HL-60 (cell line): Measurements from ENCODE around the gene PTPRM.

ENCODE experiments used
- DNase-seq, 2 experiments: peaks; one replicate each; pipeline ENCODE4 v3.0.0-alpha.2; 2010 to 2020; ENCODE audit warnings: low read depth in 1 of 2, low spot score in 1 of 2
- H3K27ac ChIP-seq: fragments of 250-450 bp; sonication (Bioruptor Pico); replicated peaks from 2 replicates; pipeline ENCODE4 v1.5.1; 2020; ENCODE audit warnings: mild to moderate bottlenecking, moderate library complexity
- H3K27me3 ChIP-seq: fragments of 250-450 bp; sonication (Bioruptor Pico); 2 replicates; pipeline ENCODE4 v1.5.1; 2021; ENCODE audit warnings: mild to moderate bottlenecking, moderate library complexity; ENCODE audit not compliant: insufficient read depth, poor library complexity, severe bottlenecking
- H3K4me3 ChIP-seq: replicated peaks from 2 replicates; pipeline ENCODE4 v1.5.1; 2011; ENCODE audit warnings: mild to moderate bottlenecking, control low read depth, low read length; ENCODE audit not compliant: insufficient read depth
- GABPA ChIP-seq: IDR thresholded peaks from 2 replicates; pipeline ENCODE4 v1.6.1; 2012; ENCODE audit warnings: low read depth
- POLR2AphosphoS5 ChIP-seq: IDR thresholded peaks from 2 replicates; pipeline ENCODE4 v1.6.1; 2012; ENCODE audit warnings: low read depth
- SPI1 ChIP-seq: IDR thresholded peaks from 2 replicates; pipeline ENCODE4 v1.6.1; 2012; ENCODE audit warnings: low read depth, mild to moderate bottlenecking, borderline replicate concordance
- TF ChIP-seq, protein P1 (sequence below): IDR thresholded peaks from 2 replicates; pipeline ENCODE4 v1.6.1; 2012; ENCODE audit warnings: low read depth; ENCODE audit not compliant: insufficient replicate concordance
- TF ChIP-seq, protein P2 (sequence below): IDR thresholded peaks from one replicate; pipeline ENCODE4 v1.5.1; 2011; ENCODE audit warnings: low read length, control low read depth, inconsistent platforms; ENCODE audit not compliant: insufficient read depth

PTPRM gene

DNA sequence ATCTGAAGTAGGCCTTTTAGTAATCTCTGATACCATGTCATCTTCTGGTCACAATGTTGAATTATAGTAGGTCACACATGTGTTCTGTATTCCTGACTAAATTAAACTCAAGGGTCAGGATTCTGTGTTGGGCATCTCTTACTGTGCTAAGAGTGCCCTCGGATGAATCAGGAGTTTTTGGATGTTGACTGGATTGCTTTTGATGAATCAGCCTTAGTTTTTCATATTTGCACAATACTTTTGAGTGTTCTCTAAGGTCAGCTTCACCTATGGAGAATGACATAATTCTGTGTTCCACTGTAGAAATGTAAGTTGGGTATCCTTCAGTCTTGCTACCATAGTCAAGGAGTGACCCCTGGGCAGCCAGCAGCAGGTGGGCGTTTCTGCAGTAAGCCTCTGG is 190.1 kb downstream of the PTPRM start:
- no peak overlapping the region for H3K27ac ChIP-seq
- no peak overlapping the region for H3K4me3 ChIP-seq
- TF ChIP-seq POLR2AphosphoS5 (no peak), GABPA (no peak), SPI1 (no peak)
- TF ChIP-seq, protein P1, sequence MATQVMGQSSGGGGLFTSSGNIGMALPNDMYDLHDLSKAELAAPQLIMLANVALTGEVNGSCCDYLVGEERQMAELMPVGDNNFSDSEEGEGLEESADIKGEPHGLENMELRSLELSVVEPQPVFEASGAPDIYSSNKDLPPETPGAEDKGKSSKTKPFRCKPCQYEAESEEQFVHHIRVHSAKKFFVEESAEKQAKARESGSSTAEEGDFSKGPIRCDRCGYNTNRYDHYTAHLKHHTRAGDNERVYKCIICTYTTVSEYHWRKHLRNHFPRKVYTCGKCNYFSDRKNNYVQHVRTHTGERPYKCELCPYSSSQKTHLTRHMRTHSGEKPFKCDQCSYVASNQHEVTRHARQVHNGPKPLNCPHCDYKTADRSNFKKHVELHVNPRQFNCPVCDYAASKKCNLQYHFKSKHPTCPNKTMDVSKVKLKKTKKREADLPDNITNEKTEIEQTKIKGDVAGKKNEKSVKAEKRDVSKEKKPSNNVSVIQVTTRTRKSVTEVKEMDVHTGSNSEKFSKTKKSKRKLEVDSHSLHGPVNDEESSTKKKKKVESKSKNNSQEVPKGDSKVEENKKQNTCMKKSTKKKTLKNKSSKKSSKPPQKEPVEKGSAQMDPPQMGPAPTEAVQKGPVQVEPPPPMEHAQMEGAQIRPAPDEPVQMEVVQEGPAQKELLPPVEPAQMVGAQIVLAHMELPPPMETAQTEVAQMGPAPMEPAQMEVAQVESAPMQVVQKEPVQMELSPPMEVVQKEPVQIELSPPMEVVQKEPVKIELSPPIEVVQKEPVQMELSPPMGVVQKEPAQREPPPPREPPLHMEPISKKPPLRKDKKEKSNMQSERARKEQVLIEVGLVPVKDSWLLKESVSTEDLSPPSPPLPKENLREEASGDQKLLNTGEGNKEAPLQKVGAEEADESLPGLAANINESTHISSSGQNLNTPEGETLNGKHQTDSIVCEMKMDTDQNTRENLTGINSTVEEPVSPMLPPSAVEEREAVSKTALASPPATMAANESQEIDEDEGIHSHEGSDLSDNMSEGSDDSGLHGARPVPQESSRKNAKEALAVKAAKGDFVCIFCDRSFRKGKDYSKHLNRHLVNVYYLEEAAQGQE, result no peak
- TF ChIP-seq, protein P2, sequence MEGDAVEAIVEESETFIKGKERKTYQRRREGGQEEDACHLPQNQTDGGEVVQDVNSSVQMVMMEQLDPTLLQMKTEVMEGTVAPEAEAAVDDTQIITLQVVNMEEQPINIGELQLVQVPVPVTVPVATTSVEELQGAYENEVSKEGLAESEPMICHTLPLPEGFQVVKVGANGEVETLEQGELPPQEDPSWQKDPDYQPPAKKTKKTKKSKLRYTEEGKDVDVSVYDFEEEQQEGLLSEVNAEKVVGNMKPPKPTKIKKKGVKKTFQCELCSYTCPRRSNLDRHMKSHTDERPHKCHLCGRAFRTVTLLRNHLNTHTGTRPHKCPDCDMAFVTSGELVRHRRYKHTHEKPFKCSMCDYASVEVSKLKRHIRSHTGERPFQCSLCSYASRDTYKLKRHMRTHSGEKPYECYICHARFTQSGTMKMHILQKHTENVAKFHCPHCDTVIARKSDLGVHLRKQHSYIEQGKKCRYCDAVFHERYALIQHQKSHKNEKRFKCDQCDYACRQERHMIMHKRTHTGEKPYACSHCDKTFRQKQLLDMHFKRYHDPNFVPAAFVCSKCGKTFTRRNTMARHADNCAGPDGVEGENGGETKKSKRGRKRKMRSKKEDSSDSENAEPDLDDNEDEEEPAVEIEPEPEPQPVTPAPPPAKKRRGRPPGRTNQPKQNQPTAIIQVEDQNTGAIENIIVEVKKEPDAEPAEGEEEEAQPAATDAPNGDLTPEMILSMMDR, result no peak
- DNase-seq, result no peak
- no peaks in the 10 kb centered on the region for H3K27me3 ChIP-seq

DNA sequence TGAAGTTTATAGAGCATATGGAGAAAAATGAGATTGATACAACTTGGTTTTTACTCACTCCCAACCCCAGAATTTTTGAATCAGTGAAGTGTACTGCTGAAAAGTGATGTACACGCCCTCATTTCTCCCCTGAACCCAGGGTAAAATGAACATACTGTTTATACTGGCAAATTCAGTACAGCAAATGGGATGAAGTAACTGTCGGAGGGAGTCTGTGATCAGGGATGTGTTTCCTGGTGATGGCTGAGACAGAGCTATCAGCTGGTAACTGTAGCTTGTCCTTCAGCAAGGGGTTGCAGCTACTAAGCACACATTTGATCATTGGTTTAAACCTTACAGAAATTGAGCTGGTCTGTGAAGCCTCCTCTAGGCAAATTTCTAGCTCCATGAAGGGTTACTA is 191.6 kb downstream of the PTPRM start:
- H3K27ac ChIP-seq, result no peak overlapping the region
- TF ChIP-seq POLR2AphosphoS5 (no peak), SPI1 (no peak), GABPA (no peak)
- TF ChIP-seq, protein P1, result no peak
- TF ChIP-seq, protein P2, result no peak
- DNase-seq, result no peak
- no peak overlapping the region for H3K4me3 ChIP-seq
- peaks cover 2% of the 10 kb centered on the region for H3K27me3 ChIP-seq

DNA sequence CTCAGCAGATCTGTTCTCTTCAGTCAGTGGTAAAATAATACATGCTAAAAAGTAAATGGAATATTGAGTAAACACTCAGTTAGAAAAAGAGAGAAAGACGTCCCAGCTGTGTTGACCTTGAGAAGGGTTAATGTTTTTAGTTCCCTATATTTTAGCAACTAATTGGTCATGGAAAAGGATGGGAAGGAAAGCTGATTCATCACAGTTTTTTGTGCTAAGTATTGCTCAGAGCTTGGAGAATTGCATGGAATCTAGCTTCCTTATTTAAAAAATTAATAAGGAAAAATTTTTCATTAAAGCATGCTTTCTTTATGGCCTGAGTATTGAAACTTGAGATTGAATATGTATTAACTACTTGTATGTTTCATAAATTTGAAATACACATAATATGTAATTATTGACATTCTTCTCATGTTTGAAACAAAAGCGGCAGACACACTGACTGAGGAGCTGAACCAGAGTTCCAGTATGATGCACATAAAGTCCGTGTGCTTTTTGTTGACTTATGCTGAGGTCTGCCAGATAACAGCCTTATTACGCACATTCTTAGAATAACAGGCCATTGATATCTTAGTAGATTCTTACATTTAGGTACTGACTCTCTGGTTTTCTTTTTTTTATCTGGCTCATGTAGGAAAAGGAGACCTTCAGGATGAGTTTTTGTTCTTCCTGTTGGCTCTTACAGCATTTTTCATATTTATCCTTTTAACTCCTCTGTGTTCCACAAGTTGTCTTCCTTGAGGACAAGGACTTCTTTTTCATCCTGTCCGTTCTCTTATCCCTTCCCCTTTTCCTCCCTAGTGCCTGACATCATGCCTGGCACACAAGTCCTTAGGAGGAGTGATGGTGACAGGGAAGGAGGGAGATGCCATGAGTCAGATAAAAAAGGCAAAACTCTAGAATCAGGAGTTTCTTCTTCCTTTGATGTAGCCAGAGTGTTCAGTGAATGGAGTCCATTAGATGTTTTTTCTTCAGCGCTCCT is 194.1 kb downstream of the PTPRM start:
- H3K27me3 ChIP-seq, result peaks cover 2% of the 10 kb centered on the region
- H3K27ac ChIP-seq, result no peak overlapping the region
- H3K4me3 ChIP-seq, result no peak overlapping the region
- TF ChIP-seq, protein P2, result no peak
- no peak for TF ChIP-seq GABPA
- TF ChIP-seq, protein P1, result no peak
- TF ChIP-seq POLR2AphosphoS5, result no peak
- TF ChIP-seq SPI1, result no peak
- no peak for DNase-seq
